GM21619 (cell line): ENCODE measurements around the gene IFT80.

ENCODE experiments used
- ATAC-seq: cut with Tn5 transposase; IDR thresholded peaks from one replicate; pipeline ENCODE4 v1.9.1; 2021; ENCODE audit not compliant: unreplicated experiment

Gene IFT80

DNA sequence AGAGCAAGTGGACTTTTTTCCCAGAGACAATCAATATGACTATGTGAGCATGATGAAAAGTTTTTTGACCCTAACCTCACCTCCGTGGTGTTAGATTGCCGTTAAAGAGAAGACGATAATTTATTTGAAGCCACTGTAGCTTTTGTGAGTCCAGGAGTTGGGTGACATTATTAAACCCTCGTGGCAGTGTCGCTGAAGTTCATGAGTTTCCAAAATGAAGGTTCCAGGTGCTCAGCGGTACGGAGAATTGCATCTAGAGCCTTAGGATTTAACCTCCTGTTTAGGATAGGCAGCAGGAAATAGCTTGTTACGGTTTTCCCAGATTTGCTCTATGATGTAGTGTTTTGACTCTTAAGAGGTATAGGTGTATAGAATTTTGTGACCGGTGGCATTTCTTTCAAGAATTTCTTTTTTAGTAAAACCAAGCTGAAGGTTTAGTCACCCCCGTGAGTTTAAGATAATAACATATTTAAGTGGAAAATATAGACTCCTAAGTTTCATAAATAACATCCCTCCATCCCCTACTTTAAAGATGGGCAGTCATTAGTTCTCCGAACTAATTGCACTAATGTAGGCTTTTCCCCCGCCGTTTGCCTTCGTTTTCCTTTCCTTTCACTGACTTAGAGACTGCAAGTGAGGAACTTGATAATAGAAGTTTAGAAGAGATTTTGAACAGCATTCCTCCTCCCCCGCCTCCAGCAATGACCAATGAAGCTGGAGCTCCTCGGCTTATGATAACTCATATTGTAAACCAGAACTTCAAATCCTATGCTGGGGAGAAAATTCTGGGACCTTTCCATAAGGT is 2.5 kb upstream of the IFT80 start:
- ATAC-seq: no peak

DNA sequence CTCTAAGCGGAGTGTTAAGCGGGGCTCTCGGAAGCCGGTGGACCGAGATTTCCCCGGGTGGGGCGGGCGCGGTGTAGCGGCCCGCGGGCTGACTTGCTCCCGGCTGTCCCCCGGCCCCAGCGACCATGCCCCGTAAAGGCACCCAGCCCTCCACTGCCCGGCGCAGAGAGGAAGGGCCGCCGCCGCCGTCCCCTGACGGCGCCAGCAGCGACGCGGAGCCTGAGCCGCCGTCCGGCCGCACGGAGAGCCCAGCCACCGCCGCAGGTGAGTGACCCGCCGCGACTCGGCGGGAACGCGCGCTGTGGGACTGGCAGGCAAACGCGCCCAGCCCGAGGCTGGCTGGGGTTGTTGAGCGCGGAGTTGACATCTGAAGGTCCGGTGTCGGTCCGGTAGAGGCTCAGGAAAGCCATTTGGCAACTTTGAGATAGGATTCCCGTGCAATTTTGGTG is 1.7 kb upstream of the IFT80 start:
- ATAC-seq: no peak

DNA sequence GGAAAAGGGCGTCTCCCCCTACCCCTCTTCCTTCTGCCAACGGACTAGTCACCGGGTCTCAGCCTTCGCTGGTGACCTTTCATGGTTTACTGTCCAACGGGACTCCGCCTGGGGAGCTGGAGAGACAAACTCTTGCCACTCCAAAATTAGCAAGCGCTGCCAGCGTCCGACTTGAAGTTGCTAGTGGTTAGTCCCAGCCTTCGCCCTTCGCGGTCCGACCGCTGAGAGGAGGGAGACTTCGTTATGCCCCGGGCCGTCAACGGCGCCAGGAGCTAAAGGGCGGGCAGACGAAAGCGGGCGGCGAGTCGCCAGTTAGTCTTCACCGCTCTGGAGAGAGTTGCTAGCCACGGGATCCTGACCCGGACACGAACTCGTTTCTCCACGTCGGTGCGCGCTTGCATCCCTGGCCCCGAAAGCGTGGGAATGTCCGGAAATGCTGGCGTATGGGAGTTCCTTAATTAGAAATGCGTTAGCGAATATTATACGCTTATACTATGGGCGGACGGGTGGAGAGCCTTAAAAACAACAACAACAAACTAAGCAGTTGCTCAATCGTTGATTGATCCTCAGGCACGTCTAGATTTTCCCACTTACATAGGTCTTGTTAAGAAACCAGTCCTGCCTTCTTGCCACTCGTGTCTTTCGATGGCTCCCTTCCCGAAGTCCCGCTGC is 1.1 kb upstream of the IFT80 start:
- peak; percentile 8 for ATAC-seq

DNA sequence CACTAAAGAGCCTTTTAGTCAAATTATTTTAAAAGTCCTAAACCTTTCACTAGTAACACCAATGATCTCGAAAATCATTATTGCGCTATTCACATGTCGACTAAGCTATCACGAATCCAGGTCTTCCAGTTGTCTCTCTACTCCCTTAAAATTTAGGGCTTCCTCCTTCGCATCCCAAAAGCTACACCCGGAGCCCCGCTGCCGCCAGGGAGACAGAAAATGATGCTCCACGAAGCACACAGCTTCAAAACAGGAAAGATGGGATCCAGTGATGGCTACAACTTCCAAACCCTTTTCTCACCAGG is 253 bp downstream of the IFT80 start:
- ATAC-seq: peak; percentile 4

DNA sequence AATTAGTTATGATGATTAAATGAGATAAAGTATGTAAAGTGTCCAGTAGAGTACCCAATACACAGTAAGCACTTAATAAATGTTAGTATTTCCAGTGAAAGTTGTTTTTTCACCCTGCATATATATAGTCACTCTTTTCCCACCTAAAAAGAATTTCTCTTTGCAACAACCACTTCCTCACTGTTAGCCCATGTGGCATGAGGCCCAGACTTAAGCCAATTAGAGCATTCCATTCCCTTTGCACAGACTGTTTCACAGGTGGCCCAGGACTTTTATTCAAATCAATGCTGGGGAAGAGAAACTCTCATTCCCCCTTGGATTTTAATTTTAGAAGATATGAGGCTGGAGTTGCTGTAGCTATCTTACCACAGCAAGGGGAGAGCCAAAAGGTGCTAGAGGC is 3.7 kb downstream of the IFT80 start:
- ATAC-seq: no peak

DNA sequence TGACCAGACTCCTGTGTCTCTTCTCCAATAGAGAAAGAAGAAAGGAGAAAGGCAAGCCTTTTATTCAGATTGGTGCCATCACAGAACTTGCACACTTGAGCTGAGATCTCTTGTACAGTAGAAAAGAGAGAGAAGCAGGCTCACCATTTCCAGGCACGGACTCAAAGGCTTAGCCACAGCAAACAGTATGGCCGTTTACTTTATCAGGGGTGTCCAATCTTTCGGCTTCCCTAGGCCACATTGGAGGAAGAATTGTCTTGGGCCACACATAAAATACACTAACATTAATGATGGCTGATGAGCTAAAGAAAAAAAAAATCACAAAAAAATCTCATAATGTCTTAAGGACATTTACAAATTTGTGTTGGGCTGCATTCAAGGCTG is 5.0 kb downstream of the IFT80 start:
- no peak for ATAC-seq

DNA sequence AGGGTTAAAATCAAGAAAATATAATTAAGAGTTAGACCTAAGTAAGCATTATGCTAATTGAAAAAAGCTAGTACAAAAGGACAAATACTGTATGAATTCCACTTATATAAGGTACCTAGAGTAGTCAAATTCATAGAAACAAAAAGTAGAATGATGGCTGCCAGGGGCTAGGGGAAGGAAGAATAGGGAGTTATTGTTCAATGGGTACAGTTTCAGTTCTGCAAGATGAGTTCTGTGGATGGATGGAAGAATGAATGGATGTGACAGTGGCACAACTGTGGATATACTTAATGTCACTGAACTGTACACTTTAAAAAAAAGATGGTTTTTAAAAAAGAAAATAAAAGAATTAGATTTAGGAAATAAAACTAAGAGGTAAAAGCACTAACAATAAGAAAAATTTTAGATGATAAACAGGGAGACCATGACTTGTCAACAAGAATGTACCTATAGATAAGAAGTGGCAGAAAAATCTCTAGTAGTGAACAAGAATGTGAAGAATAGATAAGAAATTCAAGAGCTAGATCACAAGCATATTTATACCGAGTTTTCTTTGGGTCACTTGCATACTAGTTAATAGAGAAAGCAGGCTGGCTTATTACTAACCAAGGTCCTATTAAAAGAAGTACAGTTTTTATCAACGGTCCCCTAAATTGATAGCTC is 5.5 kb downstream of the IFT80 start:
- ATAC-seq: no peak

DNA sequence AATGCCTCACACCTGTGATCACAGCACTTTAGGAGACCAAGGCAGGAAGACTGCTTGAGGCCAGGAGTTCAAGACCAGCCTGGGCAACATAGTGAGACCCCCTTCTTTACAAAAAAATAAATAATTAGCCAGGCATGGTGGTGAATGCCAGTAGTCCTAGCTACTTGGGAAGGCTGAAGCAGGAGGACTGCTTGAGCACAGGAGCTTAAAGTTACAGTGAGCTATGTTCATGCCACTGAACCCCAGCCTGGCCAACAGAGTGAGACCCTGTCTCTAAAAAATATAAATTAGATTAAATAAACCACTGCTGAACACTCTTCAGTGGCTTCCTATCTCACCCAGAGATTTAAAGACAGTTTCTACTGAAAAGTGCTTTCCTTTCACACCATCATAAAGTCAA is 6.2 kb downstream of the IFT80 start:
- ATAC-seq: no peak

DNA sequence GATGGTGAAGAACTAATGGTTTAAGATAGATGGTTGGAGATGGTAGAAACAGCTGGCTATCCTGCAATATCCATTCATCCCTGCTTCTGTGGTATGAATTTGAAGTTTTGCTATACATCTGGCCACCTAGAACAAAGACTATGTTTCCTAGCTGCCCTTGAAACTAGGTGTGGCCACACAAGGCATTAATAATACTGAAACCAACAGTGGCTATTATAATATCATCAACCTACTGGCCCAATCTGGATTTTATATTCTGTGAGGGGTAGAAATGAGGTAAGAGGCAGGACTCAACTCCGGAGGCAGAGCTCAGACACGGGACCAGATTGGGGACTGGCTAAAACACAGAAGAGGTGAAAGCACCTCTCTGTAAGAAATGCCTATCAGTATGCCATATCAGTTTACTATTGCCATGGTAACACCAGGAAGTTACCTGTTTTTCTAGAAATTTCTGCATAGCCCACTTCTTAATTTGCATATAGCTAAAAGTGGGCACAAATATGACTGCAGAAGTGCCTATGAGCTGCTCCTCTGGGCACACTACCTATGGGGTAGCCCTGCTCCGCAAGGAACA is 8.4 kb downstream of the IFT80 start:
- ATAC-seq: no peak

DNA sequence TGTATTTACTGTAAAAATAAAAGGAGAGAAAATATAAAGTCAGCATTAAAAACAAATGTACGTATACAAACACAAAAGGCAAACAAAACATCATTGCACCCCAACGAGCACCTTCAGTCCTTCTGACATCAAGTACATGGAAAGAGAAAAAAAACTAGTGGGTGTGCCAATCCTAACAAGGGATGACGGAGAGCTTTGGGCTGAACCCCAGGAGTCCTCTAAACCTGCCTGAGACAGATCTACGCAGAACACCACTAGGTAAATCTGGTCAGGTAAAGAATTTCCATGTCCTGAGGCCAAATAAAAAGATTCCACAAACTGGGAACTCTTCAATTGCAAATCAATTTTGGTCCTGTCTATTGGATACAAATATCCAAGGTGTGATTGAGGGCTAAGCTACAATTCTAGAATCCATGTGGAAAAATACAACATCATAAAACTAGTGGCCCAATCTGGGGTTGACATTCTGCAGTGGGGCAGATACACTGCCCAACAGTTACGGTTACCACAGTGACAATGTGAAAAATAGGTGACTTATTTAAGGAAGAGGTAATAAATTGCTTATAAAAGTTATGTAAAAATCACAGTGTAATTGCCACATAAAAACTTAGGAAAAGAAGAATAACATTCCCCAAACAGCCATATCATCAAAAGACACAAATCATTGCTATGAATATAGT is 14.2 kb downstream of the IFT80 start:
- ATAC-seq: no peak

DNA sequence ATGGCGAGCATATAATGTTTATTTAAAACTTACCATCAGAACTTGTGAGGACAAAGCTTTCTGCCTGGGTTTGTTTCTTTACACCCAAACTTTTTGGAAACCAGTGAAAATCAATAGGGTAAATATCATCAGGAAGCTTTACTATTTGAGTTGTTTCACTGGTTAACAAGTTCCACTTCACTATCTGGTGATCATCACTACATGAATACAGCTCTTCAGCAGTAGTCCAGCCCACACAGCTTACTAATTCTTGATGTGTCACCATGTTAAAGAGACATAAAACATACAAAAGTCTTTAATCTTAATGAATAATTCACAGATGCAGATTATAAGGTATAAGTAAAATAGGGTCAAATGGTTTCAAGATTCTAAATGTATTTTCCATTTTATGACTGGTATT is 17.6 kb downstream of the IFT80 start:
- ATAC-seq: no peak

DNA sequence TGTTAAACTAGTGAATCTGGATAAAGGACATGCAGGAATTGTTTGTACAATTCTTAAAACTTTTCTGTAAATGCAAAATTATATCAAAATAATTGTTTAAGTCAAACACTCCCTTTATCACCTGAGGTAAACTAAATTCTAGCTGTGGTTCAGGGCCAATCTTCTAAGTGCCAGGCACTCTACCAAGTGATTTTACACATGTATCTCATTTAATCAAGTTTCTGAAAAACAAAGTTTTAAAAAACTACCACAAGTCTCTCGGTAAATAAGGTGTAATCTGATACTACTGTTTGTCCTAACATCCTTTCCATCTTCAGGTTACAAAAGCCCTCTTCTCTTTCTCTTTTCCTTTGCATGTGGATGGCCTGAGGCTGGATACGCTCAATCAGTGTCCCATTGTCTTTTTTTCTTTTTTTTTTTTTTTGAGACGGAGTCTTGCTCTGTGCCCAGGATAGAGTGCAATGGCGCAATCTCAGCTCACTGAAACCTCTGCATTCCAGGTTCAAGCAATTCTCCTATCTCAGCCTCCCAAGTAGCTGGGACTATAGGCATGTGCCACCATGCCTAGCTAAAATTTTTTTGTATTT is 19.3 kb downstream of the IFT80 start:
- ATAC-seq: no peak

DNA sequence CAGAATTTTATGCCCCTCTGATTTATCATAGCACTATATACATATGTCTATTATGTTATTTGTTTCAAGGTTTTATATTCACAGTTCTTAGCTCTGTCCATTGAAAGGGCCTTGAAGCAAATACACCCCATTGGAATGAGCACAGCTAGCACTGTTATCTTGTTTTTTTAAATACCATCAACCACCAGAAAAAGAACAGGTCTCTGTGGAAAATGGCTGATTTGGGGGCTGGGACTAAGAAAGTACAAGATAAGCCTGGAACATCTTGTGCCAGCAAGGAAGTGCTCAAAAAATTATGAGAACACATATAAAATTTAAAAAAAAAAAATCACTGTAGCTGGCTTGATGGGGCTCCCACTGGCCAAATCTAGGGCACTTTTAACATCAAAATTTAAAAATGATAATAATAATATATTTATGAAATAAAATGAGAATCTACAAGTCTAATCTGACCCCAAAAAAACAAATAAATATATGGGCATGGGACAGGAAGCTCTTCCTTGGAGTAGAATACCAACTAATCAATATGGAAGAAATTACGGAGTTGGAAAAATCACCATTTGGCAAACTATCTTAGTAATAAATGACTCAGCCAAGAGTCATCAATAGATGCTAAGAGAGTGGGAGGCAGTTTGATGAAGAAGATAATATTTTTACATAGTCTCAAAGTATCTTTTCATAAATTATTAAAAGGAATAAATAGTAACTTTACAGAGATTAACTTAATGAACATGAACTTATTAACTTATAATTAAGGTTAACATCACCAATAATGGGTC is 20.5 kb downstream of the IFT80 start:
- no peak for ATAC-seq

DNA sequence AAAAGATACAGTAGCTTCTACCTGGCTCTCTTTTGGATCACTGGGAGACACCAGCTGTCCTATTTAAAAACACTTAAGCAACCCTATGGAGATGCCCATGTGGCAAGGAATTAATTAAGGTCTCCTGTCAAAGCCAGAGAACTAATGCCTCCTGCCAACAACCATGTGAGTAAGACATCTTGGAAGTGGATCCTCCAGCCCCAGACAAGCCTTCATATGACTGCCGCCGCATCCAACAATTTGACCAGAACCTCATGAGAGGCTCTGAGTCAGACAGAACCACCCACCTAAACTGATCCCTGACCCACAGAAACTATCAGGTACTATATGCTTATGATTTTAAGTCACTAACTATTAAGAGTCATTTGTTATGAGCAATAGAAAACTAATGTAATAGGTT is 22.3 kb downstream of the IFT80 start:
- ATAC-seq: no peak

DNA sequence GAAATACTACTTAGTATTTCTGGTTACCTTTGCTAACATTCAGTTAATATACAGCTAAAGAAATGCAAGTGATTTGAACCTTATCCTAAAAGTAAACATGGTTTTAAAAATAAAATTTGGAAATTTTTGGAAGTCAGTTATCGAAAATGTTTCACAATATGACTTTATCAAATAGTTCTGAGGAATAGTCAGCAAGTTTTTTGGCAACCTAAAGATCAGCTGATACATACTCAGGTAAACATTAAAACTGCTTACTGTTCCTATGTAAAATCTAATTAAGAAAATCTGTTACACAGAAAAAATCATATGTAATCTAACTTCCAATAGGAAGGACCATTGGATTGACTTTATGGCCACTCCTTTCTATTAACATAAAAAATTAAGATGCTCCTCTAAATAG is 24.1 kb downstream of the IFT80 start:
- no peak for ATAC-seq

DNA sequence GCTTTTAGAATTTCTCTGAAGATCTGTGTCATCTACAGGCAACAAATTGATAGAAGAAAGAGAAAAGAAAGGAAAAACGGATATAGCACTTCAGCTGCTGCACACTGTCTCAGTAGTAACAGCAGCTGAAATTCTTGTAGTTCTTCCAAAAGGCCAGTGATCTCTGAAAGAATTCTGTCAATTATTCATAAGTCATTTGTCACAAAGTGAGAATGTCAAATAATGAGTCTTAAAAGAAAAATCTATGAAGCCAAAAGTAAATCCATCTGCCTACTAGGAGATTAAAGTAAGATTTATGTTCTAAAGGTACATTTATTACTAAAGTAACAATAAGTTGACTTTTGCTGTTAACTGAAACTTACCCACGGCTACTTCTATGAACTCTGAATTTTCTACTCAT is 24.6 kb downstream of the IFT80 start:
- no peak for ATAC-seq

DNA sequence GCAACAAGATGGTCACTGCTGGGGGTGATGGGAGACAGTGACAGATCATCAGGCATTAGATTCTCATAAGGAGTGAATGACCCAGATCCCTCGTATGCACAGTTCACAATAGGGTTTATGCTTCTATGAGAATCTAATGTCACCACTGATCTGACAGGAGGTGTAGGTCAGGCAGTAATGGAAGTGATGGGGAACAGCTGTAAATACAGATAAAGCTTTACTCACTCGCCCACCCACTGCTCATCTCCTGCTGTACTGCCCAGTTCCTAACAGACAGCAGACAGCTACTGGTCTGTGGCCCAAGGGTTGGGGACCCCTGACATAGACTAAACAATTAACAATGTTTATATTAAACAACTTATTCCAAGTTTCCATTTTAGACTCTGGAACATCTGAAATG is 25.4 kb downstream of the IFT80 start:
- ATAC-seq: no peak

DNA sequence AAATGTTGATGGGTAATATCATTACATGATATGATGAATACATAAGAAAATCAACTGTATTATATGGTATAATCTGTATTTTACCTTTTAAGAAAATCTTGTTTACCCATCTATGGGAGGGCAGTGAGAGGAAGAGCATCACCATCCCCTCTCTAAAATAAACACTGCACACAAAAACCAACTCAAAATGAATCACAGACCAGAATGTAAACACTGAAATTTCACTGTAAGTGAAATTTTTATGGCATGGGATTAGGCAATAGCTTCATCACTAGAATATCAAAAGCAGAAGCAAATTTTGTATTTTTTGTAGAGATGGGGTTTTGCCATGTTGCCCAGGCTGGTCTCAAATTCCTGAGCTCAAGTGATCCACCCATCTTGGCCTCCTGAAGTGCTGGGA is 26.2 kb downstream of the IFT80 start:
- ATAC-seq: no peak

DNA sequence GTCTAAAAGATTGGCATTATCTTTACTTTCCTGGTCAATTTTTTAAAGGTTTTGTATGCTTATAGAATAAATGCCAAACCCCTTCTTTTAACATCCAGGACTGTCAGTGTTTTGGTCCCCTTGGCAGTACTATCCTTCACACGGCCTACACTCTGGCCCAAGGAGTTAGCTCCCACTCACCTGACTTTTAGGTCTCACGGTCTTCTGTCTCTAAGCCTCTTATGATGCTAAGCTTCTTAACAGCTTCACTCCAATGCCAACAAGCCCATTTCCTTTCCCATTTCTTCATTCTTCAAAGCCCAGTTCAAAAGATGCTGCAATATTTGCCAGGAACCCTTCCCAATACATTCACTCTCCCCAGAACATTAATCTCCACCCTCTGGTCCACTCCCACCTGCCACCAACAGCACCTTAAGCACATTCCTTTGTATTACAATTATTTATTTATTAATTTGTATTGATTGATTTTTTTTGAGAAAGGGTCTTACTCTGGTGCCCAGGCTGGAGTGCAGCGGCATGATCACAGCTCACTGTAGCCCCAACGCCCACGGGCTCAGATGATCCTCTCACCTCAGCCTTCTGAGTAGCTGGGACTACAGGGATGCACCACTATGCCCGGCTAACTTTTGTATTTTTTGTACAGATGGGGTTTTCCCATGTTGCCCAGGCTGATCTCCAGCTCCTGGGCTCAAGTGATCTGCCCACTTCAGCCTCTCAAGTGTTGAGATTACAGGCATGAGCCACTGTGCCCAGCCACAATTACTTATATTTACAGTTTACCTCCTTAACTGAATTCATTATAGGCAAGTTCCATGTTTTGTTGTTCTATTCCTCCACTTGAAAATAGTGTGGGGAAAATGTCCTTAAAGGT is 27.8 kb downstream of the IFT80 start:
- ATAC-seq: no peak
